RWPE2 (cell line): ENCODE measurements around the gene LETM1.

ENCODE experiments used
- ATAC-seq: fragments of 200-7000 bp; cut with Tn5 transposase; 3 replicates; pipeline ENCODE4 v1.9.1; 2021; ENCODE audit warnings: low read depth
- DNase-seq: peaks from one replicate; pipeline ENCODE4 v3.0.0-alpha.2; 2020; ENCODE audit warnings: low spot score
- H3K27ac ChIP-seq: fragments of 450-650 bp; 2 replicates; pipeline ENCODE4 v1.5.1; 2017; ENCODE audit warnings: mild to moderate bottlenecking; ENCODE audit not compliant: poor library complexity, severe bottlenecking
- H3K27me3 ChIP-seq: fragments of 250-450 bp; sonication (Bioruptor Pico); 2 replicates; pipeline ENCODE4 v1.5.1; 2021; ENCODE audit warnings: mild to moderate bottlenecking, moderate library complexity; ENCODE audit not compliant: insufficient read depth, poor library complexity, severe bottlenecking
- H3K36me3 ChIP-seq: fragments of 250-450 bp; sonication (Bioruptor Pico); 2 replicates; pipeline ENCODE4 v1.5.1; 2020; ENCODE audit warnings: low read depth, mild to moderate bottlenecking, moderate library complexity
- H3K4me1 ChIP-seq: fragments of 250-450 bp; sonication (Bioruptor Pico); 2 replicates; pipeline ENCODE4 v1.5.1; 2021; ENCODE audit warnings: mild to moderate bottlenecking, moderate library complexity; ENCODE audit not compliant: insufficient read depth, poor library complexity, severe bottlenecking
- H3K4me3 ChIP-seq: fragments of 250-450 bp; sonication (Bioruptor Pico); 2 replicates; pipeline ENCODE4 v1.5.1; 2021; ENCODE audit warnings: mild to moderate bottlenecking, moderate library complexity; ENCODE audit not compliant: severe bottlenecking
- H3K9me3 ChIP-seq: fragments of 250-450 bp; sonication (Bioruptor Pico); 2 replicates; pipeline ENCODE4 v1.5.1; 2021; ENCODE audit warnings: mild to moderate bottlenecking, moderate library complexity; ENCODE audit not compliant: severe bottlenecking
- CTCF ChIP-seq: fragments of 450-650 bp; IDR thresholded peaks from one replicate; pipeline ENCODE4 v1.5.1; 2017; ENCODE audit warnings: mild to moderate bottlenecking, moderate library complexity; ENCODE audit not compliant: poor library complexity, severe bottlenecking

The LETM1 gene

GRCh38 chr4:1801286-1801958, 54.5 kb downstream of the LETM1 start:
- no peaks in the 10 kb centered on the region; the same call in 1 of the 2 replicates for H3K36me3 ChIP-seq
- no peaks in the 10 kb centered on the region for H3K4me1 ChIP-seq
- DNase-seq (no peak), ATAC-seq (no peak)
- H3K4me3 ChIP-seq = no peak overlapping the region
- no peaks in the 10 kb centered on the region for H3K9me3 ChIP-seq
- no peak for TF ChIP-seq CTCF
- no peaks in the 10 kb centered on the region for H3K27me3 ChIP-seq
- no peak overlapping the region for H3K27ac ChIP-seq

GRCh38 chr4:1800805-1801204, 55.2 kb downstream of the LETM1 start:
- no peaks in the 10 kb centered on the region for H3K9me3 ChIP-seq
- H3K27ac ChIP-seq = no peak overlapping the region
- no peak overlapping the region for H3K4me3 ChIP-seq
- TF ChIP-seq CTCF = no peak
- DNase-seq = no peak
- ATAC-seq = no peak
- H3K4me1 ChIP-seq = no peaks in the 10 kb centered on the region
- H3K36me3 ChIP-seq = no peaks in the 10 kb centered on the region; the same call in 1 of the 2 replicates
- peaks cover 2% of the 10 kb centered on the region for H3K27me3 ChIP-seq

- Histone ChIP-seq H3K9me3 (no peaks in the 10 kb centered on the region), H3K4me1 (no peaks in the 10 kb centered on the region), H3K27me3 (peaks cover 7% of the 10 kb centered on the region), H3K27ac (no peak overlapping the region), H3K4me3 (no peak overlapping the region), H3K36me3 (no peaks in the 10 kb centered on the region)
- TF ChIP-seq CTCF = no peak
- DNase-seq = no peak
- no peak for ATAC-seq
These were observed 56.3 kb downstream of the LETM1 start for GRCh38 chr4:1799387-1800375.

- H3K36me3 ChIP-seq = no peaks in the 10 kb centered on the region
- no peak overlapping the region for H3K27ac ChIP-seq
- DNase-seq = no peak
- H3K4me1 ChIP-seq = no peaks in the 10 kb centered on the region
- H3K4me3 ChIP-seq = no peak overlapping the region
- H3K27me3 ChIP-seq = peaks cover 13% of the 10 kb centered on the region
- ATAC-seq = no peak
- H3K9me3 ChIP-seq = no peaks in the 10 kb centered on the region
- TF ChIP-seq CTCF = no peak
These were observed 57.2 kb downstream of the LETM1 start for GRCh38 chr4:1798580-1799386.
